ENCODE measurements around the gene ZBTB20. TPM values are rescaled to one million over a fixed set of nuclear protein-coding genes. Genes with fewer than 3 reads are reported as not detected.

ZBTB20 gene
- polyA plus RNA-seq, 3 donors, result 1.3 to 3.2 (median 2.0) TPM

DNA sequence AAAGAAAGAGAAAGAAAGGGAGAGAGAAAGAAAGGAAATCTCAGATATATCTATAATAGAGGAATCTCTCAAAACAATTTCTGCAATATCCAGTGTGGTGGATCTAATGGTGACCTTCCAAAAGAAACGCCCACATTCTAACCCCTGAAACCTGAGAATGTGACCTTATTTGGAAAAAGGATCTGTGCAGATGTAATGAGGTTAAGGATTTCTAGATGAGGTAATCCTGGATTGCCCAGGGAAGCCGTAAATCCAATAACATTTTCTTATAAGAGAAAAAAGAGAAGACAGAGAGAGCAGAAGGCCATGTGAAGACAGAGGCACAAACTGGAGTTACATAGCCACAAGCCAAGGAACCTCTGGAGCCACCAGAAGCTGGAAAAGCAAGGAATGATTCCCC, 307.6 kb downstream of the ZBTB20 start:
- TF ChIP-seq, protein P1, sequence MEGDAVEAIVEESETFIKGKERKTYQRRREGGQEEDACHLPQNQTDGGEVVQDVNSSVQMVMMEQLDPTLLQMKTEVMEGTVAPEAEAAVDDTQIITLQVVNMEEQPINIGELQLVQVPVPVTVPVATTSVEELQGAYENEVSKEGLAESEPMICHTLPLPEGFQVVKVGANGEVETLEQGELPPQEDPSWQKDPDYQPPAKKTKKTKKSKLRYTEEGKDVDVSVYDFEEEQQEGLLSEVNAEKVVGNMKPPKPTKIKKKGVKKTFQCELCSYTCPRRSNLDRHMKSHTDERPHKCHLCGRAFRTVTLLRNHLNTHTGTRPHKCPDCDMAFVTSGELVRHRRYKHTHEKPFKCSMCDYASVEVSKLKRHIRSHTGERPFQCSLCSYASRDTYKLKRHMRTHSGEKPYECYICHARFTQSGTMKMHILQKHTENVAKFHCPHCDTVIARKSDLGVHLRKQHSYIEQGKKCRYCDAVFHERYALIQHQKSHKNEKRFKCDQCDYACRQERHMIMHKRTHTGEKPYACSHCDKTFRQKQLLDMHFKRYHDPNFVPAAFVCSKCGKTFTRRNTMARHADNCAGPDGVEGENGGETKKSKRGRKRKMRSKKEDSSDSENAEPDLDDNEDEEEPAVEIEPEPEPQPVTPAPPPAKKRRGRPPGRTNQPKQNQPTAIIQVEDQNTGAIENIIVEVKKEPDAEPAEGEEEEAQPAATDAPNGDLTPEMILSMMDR (IDR thresholded peaks at IDR 0.05), result no peak
- no peaks in the 10 kb centered on the region for H3K4me1 ChIP-seq (ENCODE audit: control insufficient read depth in 1 of 2, insufficient read depth in 2 of 2, low read length in 2 of 2)
- H3K9ac ChIP-seq (ENCODE audit: insufficient read depth, low read length, poor library complexity, severe bottlenecking), result no peak overlapping the region
- no peaks in the 10 kb centered on the region for H3K4me1 Mint-ChIP-seq
- H3K4me2 ChIP-seq (replicated peaks; ENCODE audit: extremely low read depth, low read length, poor library complexity, severe bottlenecking), result no peak overlapping the region
- peaks cover 0 to 2% (median 0%) of the 10 kb centered on the region in 7 donors for H3K9me3 Mint-ChIP-seq
- H3K79me2 ChIP-seq (ENCODE audit: insufficient read depth, low read length), result no peaks in the 10 kb centered on the region
- H3K27me3 Mint-ChIP-seq (ENCODE audit: low read depth in 3 of 3), result peaks cover 0 to 1% (median 0%) of the 10 kb centered on the region in 3 donors
- intact Hi-C loops (cut with micrococcal nuclease), result no loop called here
- H3K36me3 Mint-ChIP-seq, result peaks cover 0 to 2% of the 10 kb centered on the region in 2 donors
- H3K9me3 ChIP-seq (replicated peaks in 1 of 2; ENCODE audit: control insufficient read depth in 1 of 2, insufficient read depth in 1 of 2, low read length in 2 of 2), result no peaks in the 10 kb centered on the region
- no peak overlapping the region for H3K27ac Mint-ChIP-seq
- DNase-seq, result no peak
- no peaks in the 10 kb centered on the region for H3K36me3 ChIP-seq (replicated peaks in 1 of 2; ENCODE audit: control insufficient read depth in 1 of 2, insufficient read depth in 2 of 2, low read length in 2 of 2)
- no CpG with 5 or more reads among the region's 2 CpGs for whole genome bisulfite sequencing (ENCODE audit: insufficient coverage)
- H4K20me1 ChIP-seq (ENCODE audit: insufficient read depth, low read length), result no peaks in the 10 kb centered on the region
- no peak overlapping the region for H3K4me3 ChIP-seq (replicated peaks in 1 of 3; ENCODE audit: low read depth in 2 of 3, low read length in 3 of 3)
- H2AFZ ChIP-seq (ENCODE audit: insufficient read depth, low read depth, low read length, poor library complexity, severe bottlenecking), result no peak overlapping the region
- no peak overlapping the region for H3K27ac ChIP-seq (ENCODE audit: low read depth in 1 of 2, low read length in 2 of 2)
- no peaks in the 10 kb centered on the region for H3K27me3 ChIP-seq (ENCODE audit: control insufficient read depth in 2 of 2, insufficient read depth in 2 of 2, low read length in 2 of 2)
- H3K4me3 Mint-ChIP-seq, result no peak overlapping the region

DNA sequence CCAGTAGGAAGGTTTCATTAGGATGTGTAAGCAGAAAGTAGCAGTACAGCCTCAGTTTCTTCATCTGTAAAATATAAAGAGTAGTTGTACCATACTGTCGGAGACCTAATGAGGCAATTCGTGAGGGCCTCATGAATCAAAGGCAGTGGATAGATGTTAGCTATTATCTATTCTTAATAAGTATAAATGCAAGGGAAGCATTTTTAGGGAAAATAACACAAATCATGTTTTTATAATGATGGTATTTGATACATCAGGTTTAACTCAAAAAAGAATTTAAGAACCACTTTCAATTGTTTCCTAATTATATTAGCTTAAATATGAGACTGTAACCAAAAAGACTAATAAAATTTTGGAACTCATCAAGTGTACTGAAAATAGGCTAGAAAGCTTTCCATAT, 309.1 kb downstream of the ZBTB20 start:
- peaks cover 0 to 2% (median 0%) of the 10 kb centered on the region in 3 donors for H3K27me3 Mint-ChIP-seq (ENCODE audit: low read depth in 3 of 3)
- peaks cover 0 to 2% of the 10 kb centered on the region in 2 donors for H3K36me3 Mint-ChIP-seq
- no peaks in the 10 kb centered on the region for H3K4me1 Mint-ChIP-seq
- TF ChIP-seq, protein P1 (IDR thresholded peaks at IDR 0.05), result no peak
- no peak overlapping the region for H3K4me3 Mint-ChIP-seq
- H3K36me3 ChIP-seq (replicated peaks in 1 of 2; ENCODE audit: control insufficient read depth in 1 of 2, insufficient read depth in 2 of 2, low read length in 2 of 2), result no peaks in the 10 kb centered on the region
- no peaks in the 10 kb centered on the region for H3K27me3 ChIP-seq (ENCODE audit: control insufficient read depth in 2 of 2, insufficient read depth in 2 of 2, low read length in 2 of 2)
- no peak overlapping the region for H3K27ac Mint-ChIP-seq
- no peaks in the 10 kb centered on the region for H3K4me1 ChIP-seq (ENCODE audit: control insufficient read depth in 1 of 2, insufficient read depth in 2 of 2, low read length in 2 of 2)
- no peak overlapping the region for H3K27ac ChIP-seq (ENCODE audit: low read depth in 1 of 2, low read length in 2 of 2)
- no peak overlapping the region for H2AFZ ChIP-seq (ENCODE audit: insufficient read depth, low read depth, low read length, poor library complexity, severe bottlenecking)
- H3K9me3 ChIP-seq (replicated peaks in 1 of 2; ENCODE audit: control insufficient read depth in 1 of 2, insufficient read depth in 1 of 2, low read length in 2 of 2), result no peaks in the 10 kb centered on the region
- no peaks in the 10 kb centered on the region for H4K20me1 ChIP-seq (ENCODE audit: insufficient read depth, low read length)
- intact Hi-C loops (cut with micrococcal nuclease), result no loop called here
- no peak overlapping the region for H3K9ac ChIP-seq (ENCODE audit: insufficient read depth, low read length, poor library complexity, severe bottlenecking)
- no CpG with 5 or more reads among the region's 2 CpGs for whole genome bisulfite sequencing (ENCODE audit: insufficient coverage)
- no peaks in the 10 kb centered on the region for H3K79me2 ChIP-seq (ENCODE audit: insufficient read depth, low read length)
- no peak for DNase-seq
- no peak overlapping the region for H3K4me3 ChIP-seq (replicated peaks in 1 of 3; ENCODE audit: low read depth in 2 of 3, low read length in 3 of 3)
- H3K4me2 ChIP-seq (replicated peaks; ENCODE audit: extremely low read depth, low read length, poor library complexity, severe bottlenecking), result no peak overlapping the region
- peaks cover 0 to 2% (median 0%) of the 10 kb centered on the region in 7 donors for H3K9me3 Mint-ChIP-seq

Measured in CD14-positive monocyte (primary cell).